Measurements from ENCODE around the gene BZW2.
"Not testable (repeated sequence)": the region's sequence is repeated elsewhere in the genome, so short reads cannot be mapped to it uniquely, and the experiment has no call there.

BZW2 gene

GRCh38 chr7:16675277-16675676, 29.3 kb downstream of the BZW2 start:
- no peak for DNase-seq

DNA sequence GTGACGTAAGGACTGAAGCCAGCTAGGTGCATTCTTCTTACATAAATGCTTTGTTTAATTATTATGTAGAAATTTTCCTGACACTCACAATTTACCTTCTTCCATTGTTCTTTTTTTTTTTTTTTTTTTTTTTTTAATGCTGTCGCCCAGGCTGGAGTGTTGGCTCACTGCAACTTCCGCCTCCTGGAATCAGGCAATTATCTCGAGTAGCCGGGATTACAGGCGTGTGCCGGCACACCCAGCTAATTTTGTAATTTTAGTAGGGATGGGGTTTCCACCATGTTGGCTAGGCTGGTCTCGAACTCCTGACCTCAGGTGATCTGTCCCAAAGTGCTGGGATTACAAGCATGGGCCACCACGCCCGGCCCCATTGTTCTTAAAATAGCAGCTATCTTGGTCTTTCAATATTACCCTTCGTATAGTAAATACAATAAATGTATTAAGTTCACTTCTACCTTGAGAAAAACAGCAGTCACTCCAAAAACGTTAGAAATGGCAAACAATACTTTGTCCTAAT, 32.1 kb downstream of the BZW2 start:
- no peak for DNase-seq

DNA sequence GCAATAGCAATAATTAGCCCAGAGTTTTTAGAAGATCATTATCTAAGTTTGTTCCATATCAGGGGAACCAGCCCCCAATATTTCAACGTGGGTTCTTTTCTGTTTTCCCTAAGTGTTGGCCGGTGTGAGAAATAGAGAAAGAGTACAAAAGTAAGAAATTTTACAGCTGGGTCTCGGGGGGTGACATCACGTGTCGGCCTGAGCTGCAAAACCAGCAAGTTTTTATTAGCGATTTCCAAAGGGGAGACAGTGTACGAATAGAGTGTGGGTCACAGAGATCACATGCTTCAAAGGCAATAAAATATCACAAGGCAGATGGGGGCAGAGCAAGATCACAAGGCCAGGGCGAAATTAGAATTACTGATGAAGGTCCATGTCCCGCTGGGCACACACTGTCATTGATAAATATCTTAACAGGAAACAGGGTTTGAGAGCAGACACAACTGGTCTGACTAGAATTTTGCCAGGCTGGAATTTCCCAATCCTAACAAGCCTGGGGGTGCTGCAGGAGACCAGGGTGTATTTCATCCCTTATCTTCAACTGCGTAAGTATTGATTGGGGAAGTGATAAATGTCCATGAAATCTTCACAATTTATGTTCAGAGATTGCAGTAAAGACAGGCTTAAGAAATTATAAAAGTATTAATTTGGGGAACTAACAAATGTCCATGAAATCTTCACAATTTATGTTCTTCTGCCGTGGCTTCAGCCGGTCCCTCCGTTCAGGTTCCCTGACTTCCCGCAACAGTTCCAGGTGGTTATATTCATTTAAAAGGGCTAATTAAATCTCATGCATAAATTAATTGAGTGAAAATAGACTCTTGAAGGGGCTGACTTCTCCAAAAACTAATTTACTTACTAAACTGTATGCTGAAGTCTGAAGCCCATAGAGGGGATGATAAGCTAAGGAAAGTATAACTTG, 32.9 kb downstream of the BZW2 start:
- not testable (repeated sequence) for DNase-seq

DNA sequence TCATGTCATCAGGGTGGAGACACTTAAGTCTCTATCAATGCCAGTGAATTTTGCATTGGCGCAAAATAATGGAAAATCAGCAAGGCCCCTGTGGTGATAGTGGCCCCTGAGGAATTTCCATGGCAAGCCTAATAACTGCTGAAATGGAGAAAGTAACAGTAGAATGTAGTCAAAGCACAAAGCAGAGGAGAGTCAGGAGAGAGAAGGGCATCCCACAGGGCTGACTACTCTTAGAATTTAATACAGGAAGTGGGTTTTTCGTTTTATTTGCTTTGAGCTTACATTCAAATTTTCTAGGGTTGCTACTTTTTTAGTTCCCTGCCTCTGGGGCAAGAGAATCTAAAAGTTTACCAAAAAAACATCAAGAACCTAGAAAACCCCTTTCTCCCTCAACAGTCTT, 39.0 kb downstream of the BZW2 start:
- no peak for DNase-seq

DNA sequence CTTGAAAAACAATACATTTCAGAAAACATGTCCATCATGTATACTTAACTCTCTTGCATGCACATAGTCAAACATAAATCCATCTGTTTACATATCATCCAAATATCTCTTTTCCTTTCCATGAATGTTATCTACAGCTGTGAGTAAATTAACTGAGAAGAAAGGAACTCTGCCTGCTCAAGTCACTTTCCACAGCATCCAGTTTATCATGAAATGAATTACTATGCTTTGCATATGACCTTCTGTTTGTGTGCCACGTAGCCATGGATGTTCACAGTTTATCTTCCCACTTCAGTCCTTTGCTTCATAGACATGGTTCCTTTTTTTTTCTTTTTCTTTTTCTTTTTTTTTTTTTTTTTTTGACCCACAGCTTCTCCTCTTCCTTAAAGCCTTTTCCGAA, 39.6 kb downstream of the BZW2 start:
- no peak for DNase-seq

- no peak for DNase-seq
Observed at GRCh38 chr7:16688249-16688648, 42.3 kb downstream of the BZW2 start.

DNA sequence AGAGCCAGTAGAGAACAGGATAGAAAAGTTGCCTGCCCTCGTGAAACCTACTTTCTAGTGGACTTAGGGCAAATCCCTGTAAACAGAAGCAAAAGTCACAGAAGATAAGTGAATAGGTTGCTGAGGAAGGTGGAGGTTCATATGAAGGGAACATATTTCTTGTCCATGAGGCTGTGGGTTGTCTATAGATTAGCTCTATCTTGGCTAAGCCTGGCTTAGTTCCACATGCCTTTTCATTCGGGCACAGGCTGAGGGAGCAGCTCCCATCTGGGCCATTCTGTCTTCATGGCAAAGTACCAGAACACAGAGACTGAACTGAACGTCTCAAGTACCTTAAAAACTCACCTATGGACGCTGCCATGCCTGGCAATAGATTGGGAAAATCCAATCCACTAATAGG, 45.3 kb downstream of the BZW2 start:
- no peak for DNase-seq

DNA sequence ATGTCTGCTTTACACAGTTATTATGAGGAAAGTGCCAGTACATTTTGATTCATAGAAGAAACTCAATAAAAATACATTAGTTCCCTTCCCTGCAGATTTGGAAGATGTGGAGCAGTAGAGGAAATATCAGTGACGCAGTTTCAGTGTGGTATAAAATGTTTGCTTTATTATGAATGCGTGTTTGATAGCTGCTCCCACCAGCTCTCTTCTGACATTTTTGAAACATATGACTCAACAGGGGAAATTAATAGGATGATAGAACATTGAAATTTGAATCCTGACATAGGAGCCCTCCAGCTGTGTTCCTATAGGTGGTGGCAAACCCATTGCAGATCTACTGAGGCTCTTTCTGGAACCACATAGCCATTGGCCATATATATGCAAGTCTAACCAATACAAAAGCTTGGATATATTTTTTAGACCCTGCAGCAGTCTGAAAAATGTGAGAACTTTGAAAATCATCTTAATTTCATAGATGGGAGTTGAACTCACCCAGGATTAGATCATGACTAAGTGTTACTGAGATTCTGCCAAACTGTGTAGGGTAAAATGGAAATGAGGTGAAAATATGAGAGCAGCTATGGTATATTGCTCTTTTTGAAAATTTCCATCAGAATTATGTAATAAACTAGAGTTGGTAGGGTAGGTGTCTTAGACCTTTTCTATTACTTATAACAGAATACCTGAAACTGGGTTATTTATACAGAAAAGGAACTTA, 47.8 kb downstream of the BZW2 start:
- no peak for DNase-seq

- DNase-seq: no peak
Observed at GRCh38 chr7:16694806-16695205, 48.8 kb downstream of the BZW2 start.

- peak in 1 of 2 donors; percentile 38 for DNase-seq
Observed at GRCh38 chr7:16695621-16696237, 49.7 kb downstream of the BZW2 start.

GRCh38 chr7:16697507-16698199, 51.7 kb downstream of the BZW2 start:
- no peak for DNase-seq

- no peak for DNase-seq
Observed at GRCh38 chr7:16698200-16698905, 52.4 kb downstream of the BZW2 start.

GRCh38 chr7:16702441-16702840, 56.5 kb downstream of the BZW2 start:
- DNase-seq: no peak

DNA sequence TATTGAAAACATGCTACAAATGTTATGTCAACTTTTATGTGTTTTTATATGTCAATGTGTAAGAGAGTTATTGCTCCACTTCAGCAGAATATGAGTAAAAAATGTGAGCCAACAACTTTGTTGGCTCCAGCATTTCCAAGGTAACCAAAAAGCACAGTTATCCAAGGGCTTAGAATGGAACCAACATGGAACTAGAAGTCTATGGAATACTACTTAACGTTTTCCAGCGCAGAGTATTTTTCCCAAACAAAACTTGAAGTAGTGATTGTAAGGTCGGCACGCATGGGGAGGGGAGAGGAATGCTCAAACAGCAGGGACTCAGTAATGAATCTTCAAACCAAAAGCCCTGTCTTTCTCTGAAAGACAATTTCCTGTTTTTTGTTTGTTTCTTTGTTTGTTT, 62.5 kb downstream of the BZW2 start:
- no peak for DNase-seq

DNA sequence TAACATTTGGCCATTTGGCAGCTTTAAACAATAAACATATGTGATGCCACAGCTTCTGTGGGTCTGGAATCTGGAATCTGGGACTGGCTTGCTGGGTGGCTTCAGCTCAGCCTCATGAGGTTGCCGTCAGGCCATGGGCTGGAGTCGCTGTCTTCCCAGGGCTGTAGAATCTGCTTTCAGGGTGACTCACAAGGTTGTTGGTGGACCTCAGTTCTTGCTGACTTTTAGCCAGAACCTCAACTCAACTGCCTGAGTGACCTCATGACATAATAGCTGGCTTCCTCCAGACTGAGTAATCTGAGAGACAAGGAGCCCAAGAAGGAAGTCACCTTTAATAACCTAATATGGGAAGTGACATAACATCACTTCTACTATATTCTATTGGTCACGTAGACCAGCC, 63.0 kb downstream of the BZW2 start:
- DNase-seq: no peak

- DNase-seq: no peak
Observed at GRCh38 chr7:16710651-16711050, 64.7 kb downstream of the BZW2 start.

GRCh38 chr7:16711730-16712129, 65.7 kb downstream of the BZW2 start:
- DNase-seq: no peak

GRCh38 chr7:16712916-16713315, 66.9 kb downstream of the BZW2 start:
- DNase-seq: no peak

GRCh38 chr7:16715928-16716327, 69.9 kb downstream of the BZW2 start:
- no peak for DNase-seq

GRCh38 chr7:16718111-16718656, 72.2 kb downstream of the BZW2 start:
- DNase-seq: no peak

DNA sequence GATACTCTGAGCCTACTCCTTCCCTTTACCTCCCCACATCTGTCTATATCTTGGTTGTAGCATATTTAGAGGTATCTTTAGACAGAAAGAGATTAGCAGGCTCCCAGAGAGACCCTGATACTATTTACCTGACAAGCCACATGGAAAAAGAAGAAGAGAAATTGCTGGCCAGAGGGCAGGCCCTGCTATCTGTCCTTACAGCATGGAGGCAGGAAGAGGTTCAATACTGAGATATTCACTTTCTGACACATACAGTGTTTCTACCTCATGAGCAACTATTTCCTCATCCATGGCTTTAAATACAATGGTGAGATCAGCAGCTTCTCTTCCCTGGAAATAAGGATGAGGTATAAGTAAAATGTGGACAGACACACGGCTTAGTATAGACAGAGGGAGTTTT, 73.7 kb downstream of the BZW2 start:
- no peak for DNase-seq

GRCh38 chr7:16721541-16721940, 75.6 kb downstream of the BZW2 start:
- no peak for DNase-seq

Measured in bone marrow (tissue), 2 donors.